H9 (cell line): Measurements from ENCODE around the gene KCNIP4. TPM values are rescaled to one million over a fixed set of nuclear protein-coding genes. Genes with fewer than 3 reads are reported as not detected.

Experiments
- DNase-seq: peaks from one replicate; pipeline ENCODE4 v3.0.0-alpha.2; 2017
- H2AFZ ChIP-seq: one replicate; pipeline ENCODE4 v1.6.1; 2013; ENCODE audit warnings: mild to moderate bottlenecking, low read length, control low read depth, moderate library complexity
- H2AK5ac ChIP-seq: 2 replicates; pipeline ENCODE4 v1.6.1; 2013; ENCODE audit warnings: low read length, control low read depth, mixed read lengths; ENCODE audit not compliant: insufficient read length
- H2BK120ac ChIP-seq: one replicate; pipeline ENCODE4 v1.6.1; 2013; ENCODE audit warnings: low read depth, mild to moderate bottlenecking, low read length, control low read depth, inconsistent platforms; ENCODE audit not compliant: poor library complexity, severe bottlenecking
- H2BK12ac ChIP-seq: 2 replicates; pipeline ENCODE4 v1.6.1; 2013; ENCODE audit warnings: low read length, control low read depth, mixed read lengths, low read depth; ENCODE audit not compliant: insufficient read length
- H2BK15ac ChIP-seq: 2 replicates; pipeline ENCODE4 v1.6.1; 2013; ENCODE audit warnings: low read depth, low read length, control low read depth
- H2BK20ac ChIP-seq: one replicate; pipeline ENCODE4 v1.6.1; 2013; ENCODE audit warnings: low read depth, mild to moderate bottlenecking, low read length, control low read depth, inconsistent platforms; ENCODE audit not compliant: poor library complexity, severe bottlenecking
- H2BK5ac ChIP-seq: 2 replicates; pipeline ENCODE4 v1.6.1; 2013; ENCODE audit warnings: low read length, control low read depth, mixed read lengths; ENCODE audit not compliant: insufficient read length
- H3K14ac ChIP-seq: 2 replicates; pipeline ENCODE4 v1.6.1; 2013; ENCODE audit warnings: low read length, control low read depth; ENCODE audit not compliant: insufficient read depth
- H3K18ac ChIP-seq: 2 replicates; pipeline ENCODE4 v1.6.1; 2013; ENCODE audit warnings: low read depth, mild to moderate bottlenecking, mixed read lengths, low read length, control low read depth; ENCODE audit not compliant: insufficient read length
- H3K23ac ChIP-seq: 2 replicates; pipeline ENCODE4 v1.6.1; 2013; ENCODE audit warnings: low read length, control low read depth, mixed read lengths, low read depth; ENCODE audit not compliant: insufficient read length
- H3K23me2 ChIP-seq: 2 replicates; pipeline ENCODE4 v1.6.1; 2013; ENCODE audit warnings: low read depth, mild to moderate bottlenecking, mixed read lengths, low read length, control low read depth; ENCODE audit not compliant: insufficient read length, poor library complexity, severe bottlenecking
- H3K27ac ChIP-seq: 2 replicates; pipeline ENCODE4 v1.5.1; 2013; ENCODE audit warnings: low read length, control low read depth, mixed read lengths, low read depth; ENCODE audit not compliant: insufficient read length
- H3K27me3 ChIP-seq: 2 replicates; pipeline ENCODE4 v1.6.1; 2013; ENCODE audit warnings: low read length, control low read depth, inconsistent platforms; ENCODE audit not compliant: insufficient read depth
- H3K4ac ChIP-seq: 2 replicates; pipeline ENCODE4 v1.6.1; 2013; ENCODE audit warnings: low read depth, mild to moderate bottlenecking, control low read depth, inconsistent platforms, low read length, moderate library complexity
- H3K4me1 ChIP-seq: 2 replicates; pipeline ENCODE4 v1.6.1; 2013; ENCODE audit warnings: low read length, control low read depth, inconsistent platforms; ENCODE audit not compliant: insufficient read depth
- H3K4me2 ChIP-seq: 2 replicates; pipeline ENCODE4 v1.6.1; 2013; ENCODE audit warnings: low read length, control low read depth, mixed read lengths; ENCODE audit not compliant: insufficient read length, insufficient read depth
- H3K56ac ChIP-seq: 2 replicates; pipeline ENCODE4 v1.6.1; 2013; ENCODE audit warnings: low read depth, mild to moderate bottlenecking, mixed read lengths, low read length, control low read depth; ENCODE audit not compliant: insufficient read length
- H3K79me1 ChIP-seq: 2 replicates; pipeline ENCODE4 v1.6.1; 2013; ENCODE audit warnings: low read depth, mild to moderate bottlenecking, moderate library complexity, low read length, control low read depth, inconsistent platforms; ENCODE audit not compliant: insufficient read depth, poor library complexity, severe bottlenecking
- H3K79me2 ChIP-seq: 2 replicates; pipeline ENCODE4 v1.6.1; 2013; ENCODE audit warnings: low read length, control low read depth, inconsistent platforms; ENCODE audit not compliant: insufficient read depth
- H3K9ac ChIP-seq: 2 replicates; pipeline ENCODE4 v1.6.1; 2013; ENCODE audit warnings: low read length, control low read depth, mixed read lengths; ENCODE audit not compliant: insufficient read length; ENCODE audit errors: extremely low read depth
- H3K9me3 ChIP-seq: one replicate; pipeline ENCODE4 v1.6.1; 2013; ENCODE audit warnings: low read depth, low read length, inconsistent platforms; ENCODE audit not compliant: control insufficient read depth
- H3T11ph ChIP-seq: one replicate; pipeline ENCODE4 v1.6.1; 2013; ENCODE audit warnings: mild to moderate bottlenecking, low read length, control low read depth, inconsistent platforms
- H4K20me1 ChIP-seq: one replicate; pipeline ENCODE4 v1.6.1; 2013; ENCODE audit not compliant: control insufficient read depth, insufficient read length, insufficient read depth
- H4K5ac ChIP-seq: 2 replicates; pipeline ENCODE4 v1.6.1; 2013; ENCODE audit warnings: low read depth, mild to moderate bottlenecking, mixed read lengths, low read length, control low read depth; ENCODE audit not compliant: insufficient read length
- H4K8ac ChIP-seq: replicated peaks from 2 replicates; pipeline ENCODE4 v1.6.1; 2013; ENCODE audit warnings: low read length, control low read depth, mixed read lengths, low read depth; ENCODE audit not compliant: insufficient read length
- H4K91ac ChIP-seq: 2 replicates; pipeline ENCODE4 v1.6.1; 2013; ENCODE audit warnings: low read depth, mild to moderate bottlenecking, moderate library complexity, mixed read lengths, low read length, control low read depth; ENCODE audit not compliant: insufficient read length
- H3K27ac Mint-ChIP-seq, 3 experiments: 2 replicates in 2 of 3; 3 replicates in 1 of 3; pipeline ENCODE4 v1.8.0; 2020 to 2021; ENCODE audit warnings: mixed read lengths in 3 of 3, mild to moderate bottlenecking in 1 of 3, moderate library complexity in 1 of 3
- H3K27me3 Mint-ChIP-seq: 2 replicates; pipeline ENCODE4 v1.8.0; 2021; ENCODE audit warnings: low read depth, mild to moderate bottlenecking, moderate library complexity, mixed read lengths
- H3K36me3 Mint-ChIP-seq, 3 experiments: 2 replicates in 2 of 3; 3 replicates in 1 of 3; pipeline ENCODE4 v1.8.0; 2020 to 2021; ENCODE audit warnings: low read depth in 3 of 3, mixed read lengths in 3 of 3; ENCODE audit not compliant: insufficient read depth in 1 of 3
- H3K4me1 Mint-ChIP-seq, 2 experiments: 2 replicates each; pipeline ENCODE4 v1.8.0; 2020; ENCODE audit warnings: mixed read lengths in 2 of 2
- H3K4me3 Mint-ChIP-seq, 2 experiments: 2 replicates in 1 of 2; 3 replicates in 1 of 2; pipeline ENCODE4 v1.8.0; 2020 to 2021; ENCODE audit warnings: mild to moderate bottlenecking in 2 of 2, mixed read lengths in 2 of 2, moderate library complexity in 1 of 2
- H3K9me3 Mint-ChIP-seq, 2 experiments: 2 replicates in 1 of 2; 3 replicates in 1 of 2; pipeline ENCODE4 v1.8.0; 2020; ENCODE audit warnings: mild to moderate bottlenecking in 2 of 2, mixed read lengths in 2 of 2, moderate library complexity in 1 of 2
- CTCF ChIP-seq: fragments of 200-600 bp; sonication (generic); conservative IDR thresholded peaks from 3 replicates; pipeline ENCODE4 v1.8.0; 2021; ENCODE audit warnings: antibody characterized with exemption, mild to moderate bottlenecking
- WGBS: extraction: QIAGEN DNeasy Blood & Tissue Kit; methylation state at CpG from one replicate; pipeline ENCODE4 v1.1.7; 2013; ENCODE audit warnings: missing lambda C conversion rate, low lambda C conversion rate, mixed read lengths; ENCODE audit not compliant: insufficient read length; ENCODE audit errors: extremely low coverage; 5-methylcytosine and 5-hydroxymethylcytosine counted together
- total RNA-seq: library from RNA; stranded (reverse); gene quantifications from 2 replicates; pipeline ENCODE4 v1.2.1, GENCODE V29; 2021

Gene KCNIP4
- total RNA-seq, 1 experiment from 2014 or later, result not detected

- Histone ChIP-seq H3K56ac (no peak overlapping the region), H4K8ac (no peak overlapping the region), H3K4ac (no peak overlapping the region), H3K23me2 (no peaks in the 10 kb centered on the region), H3K4me1 (peaks cover 3% of the 10 kb centered on the region; the same call in 1 of the 2 replicates), H3K27ac (no peak overlapping the region), H4K20me1 (no peaks in the 10 kb centered on the region), H2BK5ac (no peak overlapping the region), H2AK5ac (no peak overlapping the region), H3K18ac (no peak overlapping the region), H2BK20ac (no peak overlapping the region), H3K27me3 (no peaks in the 10 kb centered on the region), H2BK120ac (no peak overlapping the region), H4K5ac (no peak overlapping the region), H3K79me2 (no peaks in the 10 kb centered on the region), H2BK12ac (no peak overlapping the region), H3K79me1 (no peaks in the 10 kb centered on the region), H3T11ph (no peak overlapping the region), H4K91ac (no peak overlapping the region), H2BK15ac (no peak overlapping the region), H3K9ac (no peak overlapping the region), H3K4me2 (no peak overlapping the region), H3K14ac (no peak overlapping the region), H2AFZ (no peak overlapping the region), H3K9me3 (no peaks in the 10 kb centered on the region), H3K23ac (no peak overlapping the region)
- no peak for TF ChIP-seq CTCF
- Mint-ChIP-seq H3K9me3 (peaks cover 12% of the 10 kb centered on the region in 2 experiments), H3K36me3 (peaks cover 7 to 18% (median 12%) of the 10 kb centered on the region in 3 experiments), H3K4me1 (peaks cover 14 to 18% of the 10 kb centered on the region in 2 experiments), H3K27ac (no peak overlapping the region; a peak in 1 of 7 replicates), H3K4me3 (no peak overlapping the region), H3K27me3 (no peaks in the 10 kb centered on the region)
- no peak for DNase-seq
- WGBS, result no CpG with 5 or more reads among the region's 1 CpG
These were observed 27.6 kb upstream of the KCNIP4 start for GRCh38 chr4:21976166-21976565.
